NCI-H2029 treated with DMSO at 0.1 percent for 48 hours (cell line): ENCODE results near the gene OR8B2.
"Not testable (repeated sequence)": the region's sequence is repeated elsewhere in the genome, so short reads cannot be mapped to it uniquely, and the experiment has no call there.

Source experiments
- DNase-seq: peaks from one replicate; lab custom pipeline; 2025; lab: John Stamatoyannopoulos, UW

OR8B2 gene

GRCh38 chr11:124384399-124384798 is at the start of gene OR8B2:
Gene OR8B2, minus strand, starts transcription at chr11:124384499. Its CDS starts 1,156 bp downstream, at chr11:124383343.
- DNase-seq: no peak

- DNase-seq: no peak
These were observed 45.3 kb upstream of the OR8B2 start for GRCh38 chr11:124429599-124429998.

- DNase-seq: no peak
These were observed 40.2 kb upstream of the OR8B2 start, which contains the start of gene OR8B4 for GRCh38 chr11:124424384-124424921. Gene OR8B4, minus strand, starts transcription at chr11:124424871. Its CDS starts 0 bp downstream, at chr11:124424871.

GRCh38 chr11:124421043-124421442 is 36.7 kb upstream of the OR8B2 start:
- no peak for DNase-seq

- peak; percentile 20 for DNase-seq
These were observed 31.1 kb upstream of the OR8B2 start for GRCh38 chr11:124415356-124415923.

GRCh38 chr11:124409906-124410305 is 25.6 kb upstream of the OR8B2 start:
- DNase-seq: no peak

GRCh38 chr11:124405581-124405980 is 21.3 kb upstream of the OR8B2 start:
- DNase-seq: no peak

GRCh38 chr11:124403186-124403585 is 18.9 kb upstream of the OR8B2 start:
- DNase-seq: not testable (repeated sequence)

- DNase-seq: no peak
These were observed 18.1 kb upstream of the OR8B2 start for GRCh38 chr11:124402326-124402922.

- DNase-seq: no peak
These were observed 14.6 kb upstream of the OR8B2 start, which contains the start of gene OR8B3 for GRCh38 chr11:124398924-124399323. Gene OR8B3, minus strand, starts transcription at chr11:124399024. Its CDS starts 1,673 bp downstream, at chr11:124397351.

- not testable (repeated sequence) for DNase-seq
These were observed 12.5 kb upstream of the OR8B2 start for GRCh38 chr11:124396847-124397246.

GRCh38 chr11:124394408-124394807 is 10.1 kb upstream of the OR8B2 start:
- no peak for DNase-seq

- not testable (repeated sequence) for DNase-seq
These were observed 1.4 kb downstream of the OR8B2 start for GRCh38 chr11:124382857-124383256.

- no peak for DNase-seq
These were observed 3.7 kb downstream of the OR8B2 start for GRCh38 chr11:124380585-124380984.

- no peak for DNase-seq
These were observed 8.0 kb downstream of the OR8B2 start for GRCh38 chr11:124376280-124376679.

- no peak for DNase-seq
These were observed 24.7 kb downstream of the OR8B2 start for GRCh38 chr11:124359566-124359965.

- no peak for DNase-seq
These were observed 37.9 kb downstream of the OR8B2 start for GRCh38 chr11:124346311-124346955.

GRCh38 chr11:124344346-124344745 is 40.0 kb downstream of the OR8B2 start:
- DNase-seq: no peak

GRCh38 chr11:124340142-124340447 is 44.2 kb downstream of the OR8B2 start:
- no peak for DNase-seq

- DNase-seq: no peak
These were observed 44.7 kb downstream of the OR8B2 start for GRCh38 chr11:124339396-124340141.
